ENCODE measurements around the gene TMEM158.

TMEM158 gene

DNA sequence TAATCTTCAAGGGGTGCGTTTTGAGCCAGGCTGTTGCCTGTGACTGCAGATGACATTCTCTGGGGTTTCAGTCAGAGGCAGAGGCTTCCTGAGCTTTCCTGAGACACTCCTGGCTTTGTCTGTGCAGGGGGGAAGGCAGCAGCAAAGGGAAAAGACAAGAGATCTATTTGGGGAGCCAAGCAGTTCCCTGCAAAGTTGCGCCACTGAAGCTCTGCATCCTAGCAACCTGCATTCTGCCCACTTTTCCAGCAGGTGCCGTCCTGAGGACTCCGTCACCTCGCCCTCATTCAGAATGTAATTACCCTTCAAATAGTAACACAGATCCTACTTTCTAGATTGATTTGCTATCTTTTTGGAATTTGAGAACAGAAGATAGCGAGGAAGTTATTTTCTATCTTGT, 1.9 kb upstream of the TMEM158 start:
- no peak for DNase-seq

DNA sequence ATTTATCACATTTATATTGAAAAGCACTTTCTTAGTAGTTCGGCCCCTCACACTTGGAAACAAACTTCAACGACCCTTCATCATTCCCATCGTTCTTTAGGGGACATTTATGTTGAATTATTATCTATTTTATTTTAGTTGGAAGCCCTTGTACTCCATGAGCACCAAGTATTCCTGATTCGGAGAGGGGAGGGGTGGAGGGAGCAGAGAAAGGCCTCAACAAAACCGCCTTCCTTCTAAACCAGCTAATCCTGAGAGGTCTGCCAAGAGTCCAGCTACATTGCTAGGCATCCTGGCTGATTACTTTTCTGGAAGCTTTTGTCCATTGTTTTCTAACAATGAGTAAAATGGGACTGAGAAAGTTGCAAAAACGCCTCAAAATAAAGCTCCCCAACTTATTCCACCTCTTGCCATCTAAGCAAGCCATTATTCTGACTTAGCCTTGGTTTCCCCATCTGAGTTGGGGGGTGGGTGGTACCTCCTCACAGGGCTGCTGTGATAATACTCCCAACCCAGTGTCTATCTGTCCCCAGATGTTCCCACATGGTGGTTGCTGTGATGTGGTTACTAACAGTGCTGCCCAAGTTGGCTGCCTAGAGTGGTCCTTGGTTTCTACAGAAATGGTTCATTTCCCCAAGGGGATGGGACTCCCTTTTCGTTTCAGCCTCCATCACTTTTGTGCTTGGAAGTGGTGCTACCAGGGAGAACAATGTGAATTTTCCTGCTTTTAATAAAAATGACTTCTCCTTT, 1.2 kb upstream of the TMEM158 start:
- DNase-seq, result no peak

DNA sequence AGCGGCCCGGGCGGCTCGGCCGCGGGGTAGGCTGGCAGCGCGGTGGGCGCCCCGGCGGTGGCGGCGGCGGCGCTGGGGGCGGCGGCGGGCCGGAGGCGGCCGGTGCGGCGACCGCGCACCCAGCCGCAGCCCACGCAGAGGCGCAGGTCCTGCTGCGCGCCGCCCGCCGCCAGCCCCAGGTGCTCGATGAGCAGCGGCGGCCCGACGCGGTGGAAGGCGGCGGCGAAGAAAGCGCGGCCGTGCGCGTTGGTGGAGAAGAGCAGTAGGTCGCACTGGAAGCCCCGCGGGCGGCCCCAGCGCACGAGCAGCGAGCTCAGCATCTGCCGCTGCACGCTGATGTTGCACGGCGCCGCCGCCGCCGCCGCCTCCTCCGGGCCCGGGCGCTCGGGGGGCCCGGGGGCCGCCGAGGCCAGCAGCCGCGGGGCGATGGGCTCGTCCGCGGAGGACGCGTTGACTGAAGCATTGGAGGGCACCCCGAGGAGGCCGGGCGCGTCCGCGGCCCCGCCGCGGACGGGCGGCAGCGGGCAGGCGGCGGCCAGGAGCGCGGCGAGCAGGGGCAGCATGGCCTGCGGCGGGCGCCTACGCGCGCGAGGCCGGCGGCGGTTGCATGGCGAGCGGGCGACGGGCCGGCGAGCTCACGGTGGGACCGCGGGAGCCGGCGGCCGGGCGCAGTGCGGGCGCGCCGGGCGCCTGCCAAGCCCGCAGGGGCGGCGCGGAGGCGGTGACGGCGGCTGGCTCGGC, 452 bp downstream of the TMEM158 start:
- DNase-seq, result peak; percentile 22

DNA sequence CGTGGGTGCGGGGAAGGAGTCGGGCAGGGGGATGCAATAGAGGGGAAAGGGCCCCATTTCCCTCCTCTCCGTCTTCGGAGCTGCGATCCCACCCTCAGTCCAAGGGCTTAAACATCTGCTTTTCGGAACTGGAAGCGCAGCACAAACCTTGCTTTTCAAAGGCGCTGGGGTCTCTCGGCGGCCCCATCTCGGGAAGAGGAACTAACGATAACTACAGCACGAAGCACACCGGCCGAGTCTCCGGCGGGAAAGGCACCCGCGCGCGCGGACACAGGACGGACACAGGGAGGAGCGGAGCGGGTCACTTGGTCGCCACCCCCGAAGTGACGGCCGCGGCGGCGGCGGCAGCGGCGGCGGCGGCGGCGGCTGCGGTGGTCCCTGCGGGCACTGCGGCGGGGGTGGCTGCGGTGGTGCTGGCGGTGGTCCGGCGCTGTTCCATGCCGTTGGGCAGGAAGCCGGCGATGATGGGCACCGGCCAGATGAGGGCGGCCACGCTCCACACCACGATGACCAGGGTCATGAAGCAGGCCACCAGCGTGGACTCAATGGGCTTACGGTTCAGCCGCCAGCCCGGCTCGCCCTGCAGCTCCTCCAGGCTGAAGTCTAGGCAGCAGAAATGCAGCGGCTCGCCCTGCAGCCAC, 1.1 kb downstream of the TMEM158 start:
- no peak for DNase-seq

DNA sequence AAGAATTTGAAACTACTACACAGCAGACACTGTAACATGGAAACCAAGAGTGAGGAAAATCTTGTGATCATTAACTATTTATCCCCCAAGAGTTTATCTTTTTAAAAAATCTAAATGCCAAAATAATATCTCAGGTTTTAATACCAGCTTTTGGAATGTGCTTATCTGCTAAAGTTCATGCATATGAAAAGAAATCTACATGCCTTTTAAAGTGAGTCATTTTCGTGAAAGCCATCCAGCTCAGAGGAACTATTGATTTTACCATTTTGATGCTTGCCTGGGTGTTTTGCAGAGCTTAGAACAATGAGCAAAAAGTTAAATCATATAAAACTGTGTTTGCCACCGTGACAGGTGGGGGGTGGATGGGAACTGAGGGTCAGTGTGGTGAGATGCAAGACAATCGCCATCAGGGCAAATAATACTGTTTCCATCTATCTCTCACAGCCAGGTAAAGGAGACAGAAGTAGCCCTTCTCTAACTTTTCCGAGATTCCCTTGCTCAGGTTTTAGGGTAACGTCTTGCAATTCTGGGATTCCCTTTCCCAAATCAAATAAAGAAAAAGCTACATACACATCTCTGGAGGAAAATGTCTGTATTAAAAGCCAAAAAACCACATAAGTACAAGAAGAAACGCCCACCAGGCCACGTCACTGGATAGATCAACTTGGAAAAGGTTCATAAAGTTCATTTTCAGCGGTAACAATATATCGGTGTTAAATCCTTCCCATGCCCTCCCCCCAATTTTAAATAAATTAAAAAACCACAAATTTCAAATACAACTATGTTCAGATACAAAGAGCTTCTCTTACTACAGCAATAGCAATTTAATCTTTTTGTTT, 2.0 kb downstream of the TMEM158 start:
- no peak for DNase-seq

DNA sequence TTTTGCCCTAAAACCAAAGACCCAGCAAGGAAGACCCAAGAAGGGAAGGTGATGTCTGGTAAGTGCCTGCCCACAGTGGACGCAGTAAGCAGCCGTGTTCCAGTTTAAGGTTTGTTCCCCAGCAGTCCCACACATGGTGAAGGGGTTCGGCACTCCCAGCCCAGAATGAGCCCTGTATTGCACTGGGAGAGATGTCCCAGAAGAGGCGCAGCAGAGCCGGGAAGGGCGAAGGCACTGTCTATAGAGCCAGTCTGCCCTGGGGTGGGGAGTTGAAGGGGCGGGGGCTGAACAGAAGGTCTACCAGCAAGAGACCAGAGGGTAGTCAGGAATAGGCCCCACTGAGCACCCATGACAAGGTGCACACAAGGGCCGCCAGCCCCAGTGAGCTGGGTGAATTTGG, 6.4 kb downstream of the TMEM158 start:
- DNase-seq, result no peak

GRCh38 chr3:45218578-45219390, 7.3 kb downstream of the TMEM158 start:
- DNase-seq, result no peak

- DNase-seq, result no peak
These were observed 10.0 kb downstream of the TMEM158 start for GRCh38 chr3:45216021-45216609.

GRCh38 chr3:45215466-45215865, 10.6 kb downstream of the TMEM158 start:
- no peak for DNase-seq

- DNase-seq, result no peak
These were observed 11.9 kb downstream of the TMEM158 start for GRCh38 chr3:45214061-45214680.

DNA sequence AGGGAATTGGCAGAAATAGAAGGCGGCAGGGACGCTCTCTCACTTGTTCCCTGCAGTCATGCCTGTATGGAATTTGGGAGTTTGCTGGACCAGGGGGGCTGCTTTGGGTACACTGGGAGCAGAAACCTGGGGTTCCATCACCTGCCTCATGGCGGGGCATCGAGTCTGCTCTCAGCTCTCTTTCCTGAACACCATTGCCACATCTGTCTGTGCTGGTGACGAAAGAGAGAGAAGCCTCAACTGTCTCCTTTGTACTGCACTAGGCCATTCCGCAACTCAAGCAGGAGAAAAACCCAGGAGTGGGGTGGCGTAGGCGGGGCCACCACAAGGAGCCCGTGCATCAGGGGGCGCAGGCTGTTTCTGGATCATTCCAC, 14.0 kb downstream of the TMEM158 start:
- DNase-seq, result no peak

DNA sequence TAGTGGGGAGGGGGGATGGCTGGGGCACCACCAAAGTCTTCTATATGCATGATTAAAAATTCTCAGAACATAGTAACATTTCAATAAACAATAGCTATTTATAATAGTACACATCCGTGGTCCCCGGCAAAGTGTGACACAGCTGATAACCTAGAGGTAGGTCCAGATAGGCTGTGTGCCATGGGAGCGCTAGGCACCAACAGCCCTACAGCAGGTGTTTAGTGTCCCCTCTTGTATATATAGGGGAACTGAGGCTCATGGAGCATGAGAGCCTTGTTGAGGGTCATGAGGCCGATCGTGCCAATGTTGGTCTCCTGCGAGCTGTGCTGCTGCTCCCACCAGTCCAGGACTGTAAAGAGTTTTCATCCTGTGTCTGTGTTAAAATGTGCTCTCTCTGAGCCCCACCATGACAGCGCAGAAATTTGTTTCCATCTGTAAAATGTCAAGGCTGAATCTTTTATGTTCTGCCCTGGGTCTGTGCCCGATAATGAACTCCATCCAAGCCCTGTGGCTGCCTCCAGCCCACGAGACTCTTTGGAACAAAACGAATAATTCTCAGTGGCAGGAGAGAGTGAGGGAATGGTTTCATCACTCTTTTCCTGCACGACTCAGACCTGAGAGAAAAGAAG, 14.5 kb downstream of the TMEM158 start:
- DNase-seq, result no peak

DNA sequence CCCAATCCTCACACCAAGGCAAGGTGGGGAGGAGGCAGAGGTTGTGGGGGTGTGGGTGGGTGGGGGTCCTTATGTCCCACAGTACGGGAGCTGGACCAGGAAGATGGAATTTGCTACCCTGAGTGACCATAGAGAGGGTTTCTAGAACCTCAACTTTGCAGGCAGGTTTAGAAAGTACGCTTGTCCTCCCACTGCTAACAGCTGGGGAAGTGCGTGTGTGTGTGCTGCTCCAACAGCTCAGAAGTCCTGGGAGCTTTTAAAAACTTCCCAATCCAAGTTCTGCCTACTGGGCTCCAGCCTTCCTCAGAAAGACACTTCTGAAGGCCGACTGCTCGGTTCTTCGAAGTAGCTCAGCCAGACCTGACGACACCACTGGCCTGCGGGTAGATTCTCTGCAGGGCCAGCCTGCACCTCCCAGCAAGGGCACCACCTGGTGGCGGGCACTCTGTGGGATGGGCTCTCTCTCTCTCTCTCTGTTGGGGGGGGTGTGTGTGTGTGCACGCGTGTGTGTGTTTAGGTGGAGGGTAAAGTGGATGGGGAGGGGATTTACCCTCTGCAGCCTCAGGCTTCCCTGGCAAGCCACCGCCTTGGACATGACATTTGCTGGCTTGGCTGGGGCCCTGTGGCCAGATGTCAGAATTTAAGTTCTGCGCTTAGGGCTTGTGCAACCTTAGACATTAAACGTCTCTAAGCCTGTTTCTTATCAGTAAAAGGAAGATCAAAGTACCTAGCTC, 15.6 kb downstream of the TMEM158 start:
- peak; percentile 82 for DNase-seq

DNA sequence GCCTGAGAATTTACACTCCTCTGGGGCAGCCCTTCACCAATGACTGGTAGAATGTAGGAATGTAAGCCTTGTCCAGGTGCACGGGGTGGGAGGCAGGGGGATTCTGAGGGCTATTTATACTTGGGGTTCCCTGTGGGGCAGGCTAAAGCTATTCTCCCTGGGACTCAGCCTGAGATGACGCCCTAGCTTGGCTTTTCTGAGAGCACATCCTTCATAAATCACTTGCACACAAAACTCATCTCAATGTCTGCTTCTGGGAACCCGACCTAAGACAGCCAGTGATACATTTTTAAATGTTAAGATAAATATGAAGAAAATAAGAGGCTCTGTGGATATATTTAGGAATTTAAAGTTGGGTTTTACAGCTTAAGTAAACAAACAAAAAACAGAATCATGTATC, 16.6 kb downstream of the TMEM158 start:
- DNase-seq, result no peak

- no peak for DNase-seq
These were observed 17.5 kb downstream of the TMEM158 start for GRCh38 chr3:45208586-45208985.

GRCh38 chr3:45207446-45207845, 18.6 kb downstream of the TMEM158 start:
- DNase-seq, result no peak

DNA sequence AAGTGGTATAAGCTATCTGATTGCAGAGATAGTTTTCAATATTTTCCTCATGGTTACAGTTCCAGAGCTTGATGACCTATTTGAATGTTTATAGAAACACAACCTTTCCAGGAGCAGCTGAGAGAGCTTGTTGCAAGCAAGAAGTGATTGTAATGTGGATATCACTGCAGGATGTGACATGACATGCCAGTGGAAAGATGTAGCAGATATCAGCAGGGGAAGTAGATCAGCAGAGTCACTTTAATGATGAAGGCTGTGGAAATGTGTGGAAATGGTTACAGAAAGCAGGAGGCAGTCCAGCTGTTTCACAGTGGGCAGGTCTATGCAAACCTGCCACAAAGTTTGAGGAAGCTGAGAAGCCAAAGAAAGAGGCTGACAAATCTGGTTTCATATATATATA, 21.0 kb downstream of the TMEM158 start:
- no peak for DNase-seq

DNA sequence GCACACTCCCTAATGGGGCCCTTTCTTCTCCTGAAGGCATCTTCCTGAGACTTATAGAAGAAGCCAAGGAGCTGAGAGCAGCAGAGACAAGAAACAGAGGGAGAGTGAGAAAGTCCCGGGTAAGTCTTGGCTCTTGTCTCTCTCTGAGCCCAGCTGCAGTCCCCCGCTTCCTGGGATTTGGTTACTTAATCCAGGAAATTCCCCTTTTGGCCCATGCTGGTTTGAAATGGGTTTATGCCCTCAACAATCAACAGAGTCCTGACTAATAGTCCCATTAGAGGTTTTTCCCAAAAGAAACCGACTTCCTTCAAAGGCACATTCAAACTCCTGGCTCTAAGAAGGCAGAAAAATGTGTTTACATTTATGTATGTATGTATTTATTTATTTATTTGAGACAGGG, 22.0 kb downstream of the TMEM158 start:
- no peak for DNase-seq

DNA sequence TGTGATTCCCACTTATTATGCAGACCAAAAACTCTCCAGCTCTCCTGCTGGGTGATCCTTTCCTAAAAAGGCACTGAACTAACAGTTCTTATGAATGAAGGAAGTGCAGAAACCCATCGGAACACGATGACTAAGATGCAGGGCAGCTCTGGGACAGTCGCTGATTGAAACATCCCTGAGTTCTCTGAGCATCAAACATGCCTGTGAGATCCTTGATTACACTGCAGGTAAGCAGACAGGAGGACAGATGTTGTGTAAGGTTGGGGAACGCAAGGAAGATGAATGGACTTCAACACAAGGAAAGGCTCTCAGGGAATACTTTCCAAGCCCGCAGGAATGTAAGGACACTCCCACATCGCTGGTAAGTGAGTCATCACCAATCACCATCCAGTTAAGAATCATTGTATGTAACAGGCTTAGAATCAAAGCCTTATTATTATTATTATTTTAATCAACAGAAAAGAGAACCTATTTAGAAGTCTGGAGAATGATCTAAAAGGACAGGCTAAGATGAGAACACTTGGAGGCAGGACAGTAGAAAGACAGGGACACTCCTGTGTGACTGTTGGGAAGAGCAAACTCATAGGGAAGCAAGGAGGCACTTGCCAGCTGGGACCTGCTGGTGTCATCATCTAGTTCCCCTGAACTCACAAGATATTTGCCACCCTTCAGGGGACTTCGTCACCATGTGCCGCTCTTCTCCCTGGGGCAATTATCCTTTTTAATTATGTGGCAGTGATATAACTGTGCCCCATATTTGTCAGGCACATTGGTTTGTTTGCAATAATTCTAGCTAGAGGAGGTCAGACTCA, 26.0 kb downstream of the TMEM158 start:
- no peak for DNase-seq

Measured in stimulated activated CD4-positive, alpha-beta T cell treated with anti-CD3 and anti-CD28 coated beads, Interleukin-4, amount 100 ng/mL, for 24 hours (primary cell).